NCI-H82 treated with DMSO at 0.1 percent for 48 hours (cell line): ENCODE data around the gene PRSS36.
A peak's percentile ranks its signal among the peaks of the same experiment; 100 is the strongest.
"Not testable (repeated sequence)": the region's sequence is repeated elsewhere in the genome, so short reads cannot be mapped to it uniquely, and the experiment has no call there.

Experiments used
- DNase-seq: peaks from one replicate; lab custom pipeline; 2025; ENCODE audit not compliant: unreplicated experiment; lab: John Stamatoyannopoulos, UW

Gene PRSS36

GRCh38 chr16:31142109-31143010, 7.5 kb downstream of the PRSS36 start:
- DNase-seq, result peak; percentile 95

- DNase-seq, result no peak
These were observed 8.3 kb downstream of the PRSS36 start for GRCh38 chr16:31141489-31142108.

- DNase-seq, result not testable (repeated sequence)
These were observed 8.8 kb downstream of the PRSS36 start for GRCh38 chr16:31141071-31141469.

GRCh38 chr16:31138621-31139578, 11.0 kb downstream of the PRSS36 start:
- DNase-seq, result no peak

GRCh38 chr16:31136822-31137499, 12.9 kb downstream of the PRSS36 start:
- not testable (repeated sequence) for DNase-seq

GRCh38 chr16:31136287-31136662, 13.6 kb downstream of the PRSS36 start:
- no peak for DNase-seq

- no peak for DNase-seq
These were observed 14.2 kb downstream of the PRSS36 start, which contains the start of gene PRSS8 for GRCh38 chr16:31135535-31136286. Gene PRSS8, minus strand, starts transcription at chr16:31135727. Its CDS starts 229 bp downstream, at chr16:31135498.

GRCh38 chr16:31134625-31135534, 15.0 kb downstream of the PRSS36 start:
- DNase-seq, result peak; percentile 49

GRCh38 chr16:31134091-31134571, 15.7 kb downstream of the PRSS36 start:
- DNase-seq, result no peak

- DNase-seq, result no peak
These were observed 16.8 kb downstream of the PRSS36 start for GRCh38 chr16:31133046-31133501.

GRCh38 chr16:31132303-31132979, 17.4 kb downstream of the PRSS36 start:
- no peak for DNase-seq

- DNase-seq, result no peak
These were observed 18.0 kb downstream of the PRSS36 start for GRCh38 chr16:31131841-31132271.

GRCh38 chr16:31131416-31131815, 18.4 kb downstream of the PRSS36 start:
- DNase-seq, result no peak

- DNase-seq, result no peak
These were observed 19.0 kb downstream of the PRSS36 start for GRCh38 chr16:31130899-31131298.

- DNase-seq, result no peak
These were observed 19.5 kb downstream of the PRSS36 start for GRCh38 chr16:31130336-31130891.

- DNase-seq, result no peak
These were observed 20.1 kb downstream of the PRSS36 start for GRCh38 chr16:31129568-31130335.
